ENCODE data around the gene UCK2.

The UCK2 gene

DNA sequence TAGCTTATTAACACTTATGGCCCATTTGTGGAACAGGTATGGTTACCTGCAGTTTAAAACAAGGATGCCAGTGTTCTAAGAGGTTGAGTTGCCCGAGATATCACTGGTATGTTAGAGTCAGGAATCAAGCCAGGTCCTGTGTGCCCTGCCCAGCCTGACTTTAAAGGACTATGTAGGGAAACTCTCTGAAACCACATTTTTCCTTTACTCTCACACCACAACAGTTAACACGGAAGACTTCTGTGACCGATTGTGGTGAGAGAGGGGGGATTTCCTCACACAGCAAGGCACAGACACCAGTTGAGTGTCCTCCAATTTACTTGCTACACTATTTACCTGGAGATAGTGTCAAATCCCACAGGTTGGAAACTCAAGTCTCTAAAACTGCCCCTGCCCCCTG lies 47.8 kb downstream of the UCK2 start:
- peaks cover 24% of the 10 kb centered on the region for H3K9me3 ChIP-seq (ENCODE audit: low read length)
- H3K27ac ChIP-seq (ENCODE audit: low read depth, low read length, poor library complexity, severe bottlenecking): no peak overlapping the region
- no peak for TF ChIP-seq EZH2 (IDR thresholded peaks at IDR 0.05; ENCODE audit: borderline replicate concordance, low read length)
- TF ChIP-seq, protein P1, sequence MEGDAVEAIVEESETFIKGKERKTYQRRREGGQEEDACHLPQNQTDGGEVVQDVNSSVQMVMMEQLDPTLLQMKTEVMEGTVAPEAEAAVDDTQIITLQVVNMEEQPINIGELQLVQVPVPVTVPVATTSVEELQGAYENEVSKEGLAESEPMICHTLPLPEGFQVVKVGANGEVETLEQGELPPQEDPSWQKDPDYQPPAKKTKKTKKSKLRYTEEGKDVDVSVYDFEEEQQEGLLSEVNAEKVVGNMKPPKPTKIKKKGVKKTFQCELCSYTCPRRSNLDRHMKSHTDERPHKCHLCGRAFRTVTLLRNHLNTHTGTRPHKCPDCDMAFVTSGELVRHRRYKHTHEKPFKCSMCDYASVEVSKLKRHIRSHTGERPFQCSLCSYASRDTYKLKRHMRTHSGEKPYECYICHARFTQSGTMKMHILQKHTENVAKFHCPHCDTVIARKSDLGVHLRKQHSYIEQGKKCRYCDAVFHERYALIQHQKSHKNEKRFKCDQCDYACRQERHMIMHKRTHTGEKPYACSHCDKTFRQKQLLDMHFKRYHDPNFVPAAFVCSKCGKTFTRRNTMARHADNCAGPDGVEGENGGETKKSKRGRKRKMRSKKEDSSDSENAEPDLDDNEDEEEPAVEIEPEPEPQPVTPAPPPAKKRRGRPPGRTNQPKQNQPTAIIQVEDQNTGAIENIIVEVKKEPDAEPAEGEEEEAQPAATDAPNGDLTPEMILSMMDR (IDR thresholded peaks at IDR 0.05; ENCODE audit: low read length): no peak
- no peaks in the 10 kb centered on the region for H3K27me3 ChIP-seq (ENCODE audit: insufficient read depth, low read length)
- H3K4me3 ChIP-seq (ENCODE audit: low read depth, low read length, poor library complexity, severe bottlenecking): no peak overlapping the region
- H4K20me1 ChIP-seq (ENCODE audit: insufficient read depth, low read length): no peaks in the 10 kb centered on the region
- no peak overlapping the region for H3K4me2 ChIP-seq (ENCODE audit: low read length)
- no peak overlapping the region for H2AFZ ChIP-seq (ENCODE audit: low read length)
- H3K9ac ChIP-seq (ENCODE audit: low read length): no peak overlapping the region
- H3K9me2 ChIP-seq (ENCODE audit: low read depth, low read length): no peaks in the 10 kb centered on the region
- H3K36me3 ChIP-seq (ENCODE audit: insufficient read depth, low read length): peaks cover 40% of the 10 kb centered on the region
- H3F3A ChIP-seq (ENCODE audit: insufficient read depth, low read length): no peaks in the 10 kb centered on the region
- H3K79me2 ChIP-seq (ENCODE audit: insufficient read depth, low read length): peaks cover 76% of the 10 kb centered on the region
- peaks cover 31% of the 10 kb centered on the region for H3K4me1 ChIP-seq (ENCODE audit: insufficient read depth, low read length, severe bottlenecking)

DNA sequence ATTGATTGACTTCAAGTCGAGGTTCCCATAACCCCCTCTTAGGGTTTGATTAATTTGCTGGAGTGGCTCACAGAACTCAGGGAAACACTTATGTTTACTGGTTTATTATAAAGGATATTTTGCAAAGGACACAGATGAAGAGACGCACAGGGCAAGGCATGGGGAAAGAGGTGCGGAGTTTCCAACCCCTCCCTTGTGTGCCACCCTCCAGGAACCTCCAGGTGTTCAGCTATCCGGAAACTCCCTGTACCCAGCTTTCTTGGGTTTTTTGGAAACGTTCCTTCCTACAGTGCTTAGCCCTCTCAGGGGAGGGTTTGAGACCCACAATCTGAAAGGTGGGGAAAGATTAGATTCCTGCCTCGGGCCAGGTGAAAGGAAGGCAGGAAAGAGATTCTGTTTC lies 48.2 kb downstream of the UCK2 start:
- no peak overlapping the region for H3K4me3 ChIP-seq (ENCODE audit: low read depth, low read length, poor library complexity, severe bottlenecking)
- no peaks in the 10 kb centered on the region for H3F3A ChIP-seq (ENCODE audit: insufficient read depth, low read length)
- no peak overlapping the region for H2AFZ ChIP-seq (ENCODE audit: low read length)
- peaks cover 40% of the 10 kb centered on the region for H3K36me3 ChIP-seq (ENCODE audit: insufficient read depth, low read length)
- H3K27ac ChIP-seq (ENCODE audit: low read depth, low read length, poor library complexity, severe bottlenecking): no peak overlapping the region
- H3K27me3 ChIP-seq (ENCODE audit: insufficient read depth, low read length): no peaks in the 10 kb centered on the region
- H3K9me2 ChIP-seq (ENCODE audit: low read depth, low read length): no peaks in the 10 kb centered on the region
- H3K9me3 ChIP-seq (ENCODE audit: low read length): peaks cover 24% of the 10 kb centered on the region
- H3K4me1 ChIP-seq (ENCODE audit: insufficient read depth, low read length, severe bottlenecking): peaks cover 30% of the 10 kb centered on the region
- no peak overlapping the region for H3K4me2 ChIP-seq (ENCODE audit: low read length)
- no peaks in the 10 kb centered on the region for H4K20me1 ChIP-seq (ENCODE audit: insufficient read depth, low read length)
- no peak for TF ChIP-seq EZH2 (IDR thresholded peaks at IDR 0.05; ENCODE audit: borderline replicate concordance, low read length)
- TF ChIP-seq, protein P1 (IDR thresholded peaks at IDR 0.05; ENCODE audit: low read length): no peak
- H3K9ac ChIP-seq (ENCODE audit: low read length): no peak overlapping the region
- peaks cover 80% of the 10 kb centered on the region for H3K79me2 ChIP-seq (ENCODE audit: insufficient read depth, low read length)

DNA sequence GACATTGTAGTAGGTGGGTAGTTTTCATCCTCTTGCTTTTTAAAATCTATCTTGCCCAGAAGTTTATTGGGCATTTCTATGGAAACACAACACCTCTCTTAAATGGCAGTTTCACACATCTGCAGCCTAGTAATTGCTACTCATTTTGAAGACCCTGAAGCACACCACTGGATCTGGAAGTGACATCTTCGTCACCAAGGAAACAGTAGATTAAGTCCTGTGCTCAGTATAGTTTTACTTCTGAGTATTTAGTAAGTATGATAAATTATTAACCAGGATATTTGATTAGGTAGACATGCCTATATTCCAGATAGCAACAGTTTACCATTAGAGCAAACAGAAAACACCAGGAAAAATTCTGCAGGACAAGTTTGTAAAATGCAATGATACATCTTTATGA lies 48.7 kb downstream of the UCK2 start:
- H3K9me3 ChIP-seq (ENCODE audit: low read length): peaks cover 24% of the 10 kb centered on the region

More for the DNA sequence above, 48.7 kb downstream of the UCK2 start:
- no peak overlapping the region for H3K27ac ChIP-seq (ENCODE audit: low read depth, low read length, poor library complexity, severe bottlenecking)
- no peaks in the 10 kb centered on the region for H3K9me2 ChIP-seq (ENCODE audit: low read depth, low read length)
- H3F3A ChIP-seq (ENCODE audit: insufficient read depth, low read length): no peaks in the 10 kb centered on the region
- no peaks in the 10 kb centered on the region for H3K27me3 ChIP-seq (ENCODE audit: insufficient read depth, low read length)
- H3K4me1 ChIP-seq (ENCODE audit: insufficient read depth, low read length, severe bottlenecking): peaks cover 29% of the 10 kb centered on the region
- no peaks in the 10 kb centered on the region for H4K20me1 ChIP-seq (ENCODE audit: insufficient read depth, low read length)
- no peak overlapping the region for H3K4me3 ChIP-seq (ENCODE audit: low read depth, low read length, poor library complexity, severe bottlenecking)
- TF ChIP-seq, protein P1 (IDR thresholded peaks at IDR 0.05; ENCODE audit: low read length): no peak
- no peak for TF ChIP-seq EZH2 (IDR thresholded peaks at IDR 0.05; ENCODE audit: borderline replicate concordance, low read length)
- no peak overlapping the region for H2AFZ ChIP-seq (ENCODE audit: low read length)
- no peak overlapping the region for H3K9ac ChIP-seq (ENCODE audit: low read length)
- H3K36me3 ChIP-seq (ENCODE audit: insufficient read depth, low read length): peaks cover 40% of the 10 kb centered on the region
- H3K79me2 ChIP-seq (ENCODE audit: insufficient read depth, low read length): peaks cover 82% of the 10 kb centered on the region
- H3K4me2 ChIP-seq (ENCODE audit: low read length): no peak overlapping the region
